NCI-H82 (cell line): ENCODE measurements around the gene INPP5F.

Experiments
- DNase-seq: peaks from one replicate; lab custom pipeline; 2025; lab: John Stamatoyannopoulos, UW

The INPP5F gene

GRCh38 chr10:119817991-119818888 lies 92.4 kb downstream of the INPP5F start:
- DNase-seq, result no peak

- DNase-seq, result no peak
These were observed 93.0 kb downstream of the INPP5F start for GRCh38 chr10:119818889-119819270.

GRCh38 chr10:119821182-119821581 lies 95.3 kb downstream of the INPP5F start:
- no peak for DNase-seq

- no peak for DNase-seq
These were observed 98.4 kb downstream of the INPP5F start for GRCh38 chr10:119824299-119824698.

- no peak for DNase-seq
These were observed 100.9 kb downstream of the INPP5F start for GRCh38 chr10:119826771-119827170.

GRCh38 chr10:119827430-119827829 lies 101.6 kb downstream of the INPP5F start:
- no peak for DNase-seq

- DNase-seq, result no peak
These were observed 103.6 kb downstream of the INPP5F start for GRCh38 chr10:119829429-119829828.

- no peak for DNase-seq
These were observed 105.0 kb downstream of the INPP5F start for GRCh38 chr10:119830851-119831250.

- DNase-seq, result no peak
These were observed 105.8 kb downstream of the INPP5F start for GRCh38 chr10:119831656-119832055.

- DNase-seq, result no peak
These were observed 107.1 kb downstream of the INPP5F start for GRCh38 chr10:119832951-119833350.

GRCh38 chr10:119834188-119834587 lies 108.3 kb downstream of the INPP5F start:
- DNase-seq, result no peak

- no peak for DNase-seq
These were observed 119.8 kb downstream of the INPP5F start for GRCh38 chr10:119845656-119846055.

- DNase-seq, result no peak
These were observed 123.4 kb downstream of the INPP5F start for GRCh38 chr10:119849031-119849789.

- no peak for DNase-seq
These were observed 124.1 kb downstream of the INPP5F start for GRCh38 chr10:119849944-119850343.

- DNase-seq, result no peak
These were observed 126.4 kb downstream of the INPP5F start for GRCh38 chr10:119852277-119852676.

- DNase-seq, result no peak
These were observed 127.0 kb downstream of the INPP5F start for GRCh38 chr10:119852822-119853221.

- DNase-seq, result no peak
These were observed 127.7 kb downstream of the INPP5F start for GRCh38 chr10:119853574-119853973.

GRCh38 chr10:119858063-119858462 lies 132.2 kb downstream of the INPP5F start:
- no peak for DNase-seq

- peak; percentile 48 for DNase-seq
These were observed 133.8 kb downstream of the INPP5F start for GRCh38 chr10:119859420-119860258.

GRCh38 chr10:119860866-119861607 lies 135.2 kb downstream of the INPP5F start:
- no peak for DNase-seq

- no peak for DNase-seq
These were observed 136.7 kb downstream of the INPP5F start for GRCh38 chr10:119862524-119862923.
